GM19467 (cell line): ENCODE data around the gene VSIG4.
"Not testable (repeated sequence)": the region's sequence is repeated elsewhere in the genome, so short reads cannot be mapped to it uniquely, and the experiment has no call there.

ENCODE experiments used
- ATAC-seq: cut with Tn5 transposase; IDR thresholded peaks from one replicate; pipeline ENCODE4 v1.9.1; 2021; ENCODE audit warnings: mild to moderate bottlenecking, moderate library complexity; ENCODE audit not compliant: unreplicated experiment

The VSIG4 gene

DNA sequence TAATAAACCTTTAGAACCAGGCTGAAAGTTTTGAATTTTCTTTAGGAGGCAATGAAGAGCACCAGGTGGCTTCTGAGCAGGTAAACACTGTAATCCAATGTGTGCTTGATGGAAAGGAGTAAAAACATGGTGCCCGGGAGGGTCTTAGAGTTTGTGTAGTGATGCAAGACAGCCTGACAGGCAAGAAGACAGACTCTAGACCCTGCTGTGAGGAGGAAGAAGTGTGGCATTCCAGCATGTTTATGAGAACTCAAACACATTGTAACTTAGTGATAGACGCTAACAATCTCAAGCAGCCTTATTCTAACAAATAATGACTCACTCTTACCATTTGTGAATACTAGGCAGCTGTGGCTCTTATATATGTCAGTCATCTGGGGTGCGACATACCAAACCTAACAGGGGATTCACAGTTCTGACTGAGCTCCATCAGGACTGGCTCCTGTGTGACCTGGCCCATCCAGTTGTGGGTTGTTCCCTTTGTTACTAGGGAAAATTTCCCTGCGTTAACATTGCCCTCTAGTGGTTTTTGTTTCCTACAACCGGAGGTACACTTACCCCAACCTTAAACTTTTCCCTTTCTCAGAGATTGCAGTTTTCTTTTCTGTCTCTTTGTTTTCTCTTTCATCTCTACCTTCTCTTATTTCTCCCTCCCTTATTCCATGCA is 53.8 kb downstream of the VSIG4 start:
- ATAC-seq: peak; percentile 67

GRCh38 chrX:65985211-65985610 is 54.7 kb downstream of the VSIG4 start:
- no peak for ATAC-seq

DNA sequence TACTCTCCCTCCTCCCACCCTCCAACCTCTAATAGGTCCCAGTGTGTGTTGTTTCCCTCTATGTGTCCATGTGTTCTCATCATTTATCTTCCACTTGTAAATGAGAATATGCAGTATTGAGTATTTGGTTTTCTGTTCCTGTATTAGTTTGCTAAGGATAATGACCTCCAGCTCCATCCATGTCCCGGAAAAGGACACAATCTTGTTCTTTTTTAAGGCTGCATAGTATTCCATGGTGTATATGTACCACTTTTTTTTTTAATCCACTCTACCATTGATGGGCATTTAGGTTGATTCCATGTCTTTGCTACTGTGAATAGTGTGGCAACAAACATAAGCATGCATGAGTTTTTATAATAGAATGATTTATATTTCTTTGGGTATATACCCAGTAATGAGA is 62.7 kb downstream of the VSIG4 start:
- ATAC-seq: not testable (repeated sequence)

DNA sequence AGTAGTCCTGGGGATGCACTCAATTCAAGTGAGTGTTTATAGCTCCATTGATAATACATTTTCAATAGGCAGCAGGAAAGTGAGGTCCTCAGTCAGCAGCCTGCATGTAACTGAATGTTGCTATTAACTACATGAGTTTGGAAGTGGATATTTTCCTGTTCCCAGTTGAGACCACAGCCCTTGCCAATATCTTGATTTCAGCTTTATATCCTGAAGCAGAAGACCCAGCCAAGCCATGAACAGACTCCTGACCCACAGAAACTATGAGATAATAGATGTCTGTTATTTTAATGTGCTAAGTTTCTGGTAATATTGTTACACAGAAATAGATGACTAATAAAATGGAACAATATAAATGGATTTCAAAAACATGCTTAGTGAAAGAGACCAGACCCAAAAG is 63.7 kb downstream of the VSIG4 start:
- no peak for ATAC-seq

DNA sequence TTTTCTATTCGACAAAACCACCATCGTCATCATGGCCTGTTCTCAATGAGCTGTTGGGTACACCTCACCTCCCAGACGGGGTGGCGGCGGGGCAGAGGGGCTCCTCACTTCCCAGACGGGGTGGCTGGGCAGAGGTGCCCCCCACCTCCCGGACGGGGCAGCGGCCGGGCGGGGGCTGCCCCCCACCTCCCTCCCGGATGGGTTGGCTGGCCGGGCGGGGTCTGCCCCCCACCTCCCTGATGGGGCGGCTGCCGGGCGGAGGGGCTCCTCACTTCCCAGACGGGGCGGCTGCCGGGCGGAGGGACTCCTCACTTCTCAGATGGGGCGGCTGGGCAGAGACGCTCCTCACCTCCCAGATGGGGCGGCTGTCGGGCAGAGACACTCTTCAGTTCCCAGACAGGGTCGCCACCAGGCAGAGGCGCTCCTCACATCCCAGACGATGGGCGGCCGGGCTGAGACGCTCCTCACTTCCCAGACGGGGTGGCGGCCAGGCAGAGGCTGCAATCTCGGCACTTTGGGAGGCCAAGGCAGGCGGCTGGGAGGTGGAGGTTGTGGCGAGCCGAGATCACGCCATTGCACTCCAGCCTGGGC is 64.6 kb downstream of the VSIG4 start:
- ATAC-seq: not testable (repeated sequence)
